Stimulated activated naive B cell treated with anti-CD40 and anti-IgM and Interleukin-4, amounts not matched to agents 10 μg/mL and 1 μg/mL and 100 μg/mL, for 72 hours (primary cell): ENCODE data around the gene CABLES1.
"Not testable (repeated sequence)": the region's sequence is repeated elsewhere in the genome, so short reads cannot be mapped to it uniquely, and the experiment has no call there.

Experiments
- ATAC-seq, 2 donors: fragments of 150-1000 bp; cut with Tn5 transposase; replicated peaks; 2 replicates each; pipeline ENCODE4 v1.10.0; 2021; ENCODE audit warnings: moderate library complexity in 1 of 2
- DNase-seq: peaks from one replicate; pipeline ENCODE4 v3.0.0; 2021
- H3K27ac Mint-ChIP-seq: one replicate; pipeline ENCODE4 v1.8.0; 2022; ENCODE audit warnings: mild to moderate bottlenecking, mixed read lengths
- H3K27me3 Mint-ChIP-seq, 2 donors: one replicate each; pipeline ENCODE4 v1.8.0; 2022; ENCODE audit warnings: mixed read lengths in 2 of 2
- H3K36me3 Mint-ChIP-seq, 2 donors: one replicate each; pipeline ENCODE4 v1.8.0; 2022; ENCODE audit warnings: mixed read lengths in 2 of 2, mild to moderate bottlenecking in 1 of 2
- H3K4me1 Mint-ChIP-seq, 2 donors: one replicate each; pipeline ENCODE4 v1.8.0; 2022; ENCODE audit warnings: mixed read lengths in 2 of 2, mild to moderate bottlenecking in 1 of 2
- H3K4me3 Mint-ChIP-seq, 2 donors: one replicate each; pipeline ENCODE4 v1.8.0; 2022; ENCODE audit warnings: mild to moderate bottlenecking in 2 of 2, mixed read lengths in 2 of 2, moderate library complexity in 1 of 2
- H3K9me3 Mint-ChIP-seq, 2 donors: one replicate each; pipeline ENCODE4 v1.8.0; 2022; ENCODE audit warnings: mixed read lengths in 2 of 2, mild to moderate bottlenecking in 1 of 2

The CABLES1 gene

GRCh38 chr18:23143016-23143814 is 7.9 kb downstream of the CABLES1 start:
- Mint-ChIP-seq H3K4me1 (peaks cover 20 to 34% of the 10 kb centered on the region in 2 donors), H3K27ac (peak overlapping the region; percentile 11), H3K9me3 (no peaks in the 10 kb centered on the region), H3K4me3 (no peak overlapping the region), H3K27me3 (peaks cover 0 to 8% of the 10 kb centered on the region in 2 donors), H3K36me3 (peaks cover 7 to 17% of the 10 kb centered on the region in 2 donors)
- no peak for DNase-seq
- peak; percentile 41 to 51 for ATAC-seq

- DNase-seq (no peak), ATAC-seq (no peak)
- peak overlapping the region; percentile 66 for H3K27ac Mint-ChIP-seq
- H3K4me3 Mint-ChIP-seq, result no peak overlapping the region
- H3K27me3 Mint-ChIP-seq, result peaks cover 0 to 8% of the 10 kb centered on the region in 2 donors
- no peaks in the 10 kb centered on the region for H3K9me3 Mint-ChIP-seq
- H3K4me1 Mint-ChIP-seq, result peaks cover 20 to 34% of the 10 kb centered on the region in 2 donors
- H3K36me3 Mint-ChIP-seq, result peaks cover 7 to 17% of the 10 kb centered on the region in 2 donors
These were observed 8.6 kb downstream of the CABLES1 start for GRCh38 chr18:23143815-23144261.

- H3K4me1 Mint-ChIP-seq, result peaks cover 20 to 34% of the 10 kb centered on the region in 2 donors
- no peak for ATAC-seq
- DNase-seq, result no peak
- H3K27ac Mint-ChIP-seq, result no peak overlapping the region
- peaks cover 9 to 13% of the 10 kb centered on the region in 2 donors for H3K36me3 Mint-ChIP-seq
- H3K4me3 Mint-ChIP-seq, result no peak overlapping the region
- H3K27me3 Mint-ChIP-seq, result peaks cover 0 to 4% of the 10 kb centered on the region in 2 donors
- H3K9me3 Mint-ChIP-seq, result no peaks in the 10 kb centered on the region
These were observed 9.4 kb downstream of the CABLES1 start for GRCh38 chr18:23144640-23145039.

- DNase-seq (no peak), ATAC-seq (no peak)
- no peaks in the 10 kb centered on the region for H3K27me3 Mint-ChIP-seq
- no peaks in the 10 kb centered on the region for H3K9me3 Mint-ChIP-seq
- H3K4me1 Mint-ChIP-seq, result peaks cover 20 to 34% of the 10 kb centered on the region in 2 donors
- H3K4me3 Mint-ChIP-seq, result no peak overlapping the region
- H3K27ac Mint-ChIP-seq, result no peak overlapping the region
- H3K36me3 Mint-ChIP-seq, result peaks cover 4 to 11% of the 10 kb centered on the region in 2 donors
These were observed 10.3 kb downstream of the CABLES1 start for GRCh38 chr18:23145621-23146020.

GRCh38 chr18:23146861-23147469 is 11.7 kb downstream of the CABLES1 start:
- no peak overlapping the region for H3K27ac Mint-ChIP-seq

GRCh38 chr18:23148382-23148781 is 13.1 kb downstream of the CABLES1 start:
- H3K4me1 Mint-ChIP-seq, result peaks cover 9 to 16% of the 10 kb centered on the region in 2 donors
- ATAC-seq, result no peak
- H3K27ac Mint-ChIP-seq, result no peak overlapping the region
- H3K4me3 Mint-ChIP-seq, result no peak overlapping the region
- no peaks in the 10 kb centered on the region for H3K9me3 Mint-ChIP-seq
- H3K36me3 Mint-ChIP-seq, result peaks cover 4 to 10% of the 10 kb centered on the region in 2 donors
- no peak for DNase-seq
- no peaks in the 10 kb centered on the region for H3K27me3 Mint-ChIP-seq

More at GRCh38 chr18:23146861-23147469, 11.7 kb downstream of the CABLES1 start:
- Mint-ChIP-seq H3K4me1 (peaks cover 19 to 27% of the 10 kb centered on the region in 2 donors), H3K27me3 (no peaks in the 10 kb centered on the region), H3K36me3 (peaks cover 4 to 13% of the 10 kb centered on the region in 2 donors), H3K9me3 (no peaks in the 10 kb centered on the region), H3K4me3 (no peak overlapping the region)
- DNase-seq, result no peak
- ATAC-seq, result no peak

- DNase-seq (no peak), ATAC-seq (no peak)
- Mint-ChIP-seq H3K27me3 (no peaks in the 10 kb centered on the region), H3K4me1 (peaks cover 2 to 7% of the 10 kb centered on the region in 2 donors), H3K4me3 (no peak overlapping the region), H3K9me3 (no peaks in the 10 kb centered on the region), H3K36me3 (peaks cover 0 to 10% of the 10 kb centered on the region in 2 donors), H3K27ac (no peak overlapping the region)
These were observed 14.3 kb downstream of the CABLES1 start for GRCh38 chr18:23149570-23149969.

- Mint-ChIP-seq H3K9me3 (no peaks in the 10 kb centered on the region), H3K27me3 (no peaks in the 10 kb centered on the region), H3K27ac (no peak overlapping the region), H3K4me3 (no peak overlapping the region), H3K4me1 (peaks cover 0 to 2% of the 10 kb centered on the region in 2 donors), H3K36me3 (peaks cover under 1 to 10% of the 10 kb centered on the region in 2 donors)
- ATAC-seq, result no peak
- DNase-seq, result no peak
These were observed 16.3 kb downstream of the CABLES1 start for GRCh38 chr18:23151414-23152099.

GRCh38 chr18:23154030-23154429 is 18.7 kb downstream of the CABLES1 start:
- Mint-ChIP-seq H3K9me3 (no peaks in the 10 kb centered on the region), H3K4me3 (no peak overlapping the region), H3K27me3 (no peaks in the 10 kb centered on the region), H3K4me1 (peaks cover 0 to 1% of the 10 kb centered on the region in 2 donors), H3K36me3 (peaks cover 3 to 10% of the 10 kb centered on the region in 2 donors), H3K27ac (no peak overlapping the region)
- no peak for DNase-seq
- no peak for ATAC-seq

GRCh38 chr18:23154823-23155500 is 19.7 kb downstream of the CABLES1 start:
- no peak overlapping the region for H3K4me3 Mint-ChIP-seq
- no peak overlapping the region for H3K27ac Mint-ChIP-seq
- no peaks in the 10 kb centered on the region for H3K9me3 Mint-ChIP-seq
- peaks cover 0 to 1% of the 10 kb centered on the region in 2 donors for H3K4me1 Mint-ChIP-seq
- H3K36me3 Mint-ChIP-seq, result peaks cover 3 to 7% of the 10 kb centered on the region in 2 donors
- DNase-seq (no peak), ATAC-seq (no peak)
- no peaks in the 10 kb centered on the region for H3K27me3 Mint-ChIP-seq

GRCh38 chr18:23155537-23155936 is 20.3 kb downstream of the CABLES1 start:
- Mint-ChIP-seq H3K27me3 (no peaks in the 10 kb centered on the region), H3K9me3 (no peaks in the 10 kb centered on the region), H3K4me3 (no peak overlapping the region), H3K27ac (no peak overlapping the region), H3K36me3 (peaks cover 3 to 4% of the 10 kb centered on the region in 2 donors), H3K4me1 (peaks cover 0 to 1% of the 10 kb centered on the region in 2 donors)
- no peak for DNase-seq
- ATAC-seq, result no peak

GRCh38 chr18:23156134-23156533 is 20.8 kb downstream of the CABLES1 start:
- peaks cover 2 to 3% of the 10 kb centered on the region in 2 donors for H3K36me3 Mint-ChIP-seq
- H3K27me3 Mint-ChIP-seq, result no peaks in the 10 kb centered on the region
- peaks cover 0 to 1% of the 10 kb centered on the region in 2 donors for H3K4me1 Mint-ChIP-seq
- H3K9me3 Mint-ChIP-seq, result no peaks in the 10 kb centered on the region
- ATAC-seq (no peak), DNase-seq (no peak)
- no peak overlapping the region for H3K27ac Mint-ChIP-seq
- H3K4me3 Mint-ChIP-seq, result no peak overlapping the region

- no peak overlapping the region for H3K27ac Mint-ChIP-seq
These were observed 22.8 kb downstream of the CABLES1 start for GRCh38 chr18:23158058-23158457.

GRCh38 chr18:23158884-23159283 is 23.6 kb downstream of the CABLES1 start:
- ATAC-seq, DNase-seq, H3K9me3 Mint-ChIP-seq, H3K4me3 Mint-ChIP-seq, H3K36me3 Mint-ChIP-seq, H3K4me1 Mint-ChIP-seq, H3K27ac Mint-ChIP-seq: not testable (repeated sequence)
- H3K27me3 Mint-ChIP-seq, result peaks cover 0 to 10% of the 10 kb centered on the region in 2 donors

More at GRCh38 chr18:23158058-23158457, 22.8 kb downstream of the CABLES1 start:
- H3K4me3 Mint-ChIP-seq, result no peak overlapping the region
- H3K36me3 Mint-ChIP-seq, result peaks cover 0 to 3% of the 10 kb centered on the region in 2 donors
- peaks cover 0 to 9% of the 10 kb centered on the region in 2 donors for H3K27me3 Mint-ChIP-seq
- no peak for DNase-seq
- H3K9me3 Mint-ChIP-seq, result no peaks in the 10 kb centered on the region
- H3K4me1 Mint-ChIP-seq, result peaks cover 0 to 6% of the 10 kb centered on the region in 2 donors
- no peak for ATAC-seq
